K562 (cell line): Measurements from ENCODE around the gene ALG1. TPM values are rescaled to one million over a fixed set of nuclear protein-coding genes. Genes with fewer than 3 reads are reported as not detected.
A peak's percentile ranks its signal among the peaks of the same experiment; 100 is the strongest.
"Not testable (repeated sequence)": the region's sequence is repeated elsewhere in the genome, so short reads cannot be mapped to it uniquely, and the experiment has no call there.

ENCODE experiments used
- ATAC-seq: fragments of 200-7000 bp; cut with Tn5 transposase; 3 replicates; pipeline ENCODE4 v1.9.1; 2020; ENCODE audit warnings: moderate library complexity
- BruUV-seq: library from RNA; stranded (reverse); fragments of 400-500 nt; replicated peaks from 2 replicates; lab custom pipeline; 2021; lab: Mats Ljungman, UMichigan
- CTCF ChIA-PET: fragments of 300-600 bp; formaldehyde crosslinking; extraction: SDS; loops from one replicate; lab custom pipeline; 2021; ENCODE audit warnings: low intra/inter-chr PET ratio; lab: Yijun Ruan, JAX
- POLR2A ChIA-PET: fragments of 300-600, 350-650 bp; sonication (Branson Sonifier 250); formaldehyde crosslinking; extraction: SDS; loops from one replicate; lab custom pipeline; 2021; ENCODE audit warnings: antibody characterized with exemption, inconsistent platforms; lab: Yijun Ruan, JAX
- DNase-seq, 4 experiments: peaks; one replicate each; pipeline versions ENCODE4 v3.0.0 to v3.0.0-alpha.2; 2011 to 2018; ENCODE audit warnings: low spot score in 3 of 4, mixed read lengths in 3 of 4; ENCODE audit errors: extremely low read depth in 1 of 4
- FAIRE-seq: peaks from 2 replicates; lab custom pipeline; 2011; peaks lifted over from hg19 to GRCh38; lab: Jason Lieb, UNC
- H2AFZ ChIP-seq: 2 replicates; pipeline ENCODE4 v1.6.0; 2011; ENCODE audit warnings: low read depth, low read length, control low read depth, inconsistent platforms
- H3K27ac ChIP-seq: fragments of 200-600 bp; 3 replicates; pipeline ENCODE4 v1.8.0; 2011; ENCODE audit warnings: low read depth, mild to moderate bottlenecking, control low read depth, inconsistent platforms, low read length, moderate library complexity, mixed read lengths; ENCODE audit errors: extremely low read depth
- H3K27me3 ChIP-seq, 2 experiments: fragments of 300-600 bp in 1 of 2; 2 replicates in 1 of 2; 3 replicates in 1 of 2; pipeline versions ENCODE4 v1.6.0 to v1.8.0; 2011; ENCODE audit warnings: inconsistent platforms in 2 of 2, low read length in 2 of 2, mild to moderate bottlenecking in 1 of 2, mixed read lengths in 1 of 2, moderate library complexity in 1 of 2; ENCODE audit not compliant: control insufficient read depth in 2 of 2, insufficient read depth in 2 of 2
- H3K36me3 ChIP-seq: fragments of 300-600 bp; 3 replicates; pipeline ENCODE4 v1.8.0; 2011; ENCODE audit warnings: mild to moderate bottlenecking, low read length, inconsistent platforms; ENCODE audit not compliant: control insufficient read depth, insufficient read depth
- H3K4me1 ChIP-seq, 2 experiments: fragments of 200-600 bp in 1 of 2; replicated peaks in 1 of 2; 2 replicates in 1 of 2; 3 replicates in 1 of 2; pipeline versions ENCODE4 v1.5.1 to v1.8.0; 2011; ENCODE audit warnings: inconsistent platforms in 2 of 2, low read length in 2 of 2, mild to moderate bottlenecking in 1 of 2, mixed read lengths in 1 of 2, moderate library complexity in 1 of 2; ENCODE audit not compliant: control insufficient read depth in 2 of 2, insufficient read depth in 2 of 2
- H3K4me2 ChIP-seq: 2 replicates; pipeline ENCODE4 v1.6.1; 2011; ENCODE audit warnings: low read length, control low read depth, inconsistent platforms, mixed read lengths; ENCODE audit not compliant: insufficient read depth
- H3K4me3 ChIP-seq: fragments of 200-600 bp; sonication (generic), shearing (Covaris generic); 2 replicates; pipeline ENCODE4 v1.5.1; 2016; ENCODE audit warnings: control low read depth, inconsistent platforms
- H3K79me2 ChIP-seq: fragments of 200-600 bp; 3 replicates; pipeline ENCODE4 v1.8.0; 2011; ENCODE audit warnings: low read length, inconsistent platforms; ENCODE audit not compliant: control insufficient read depth, insufficient read depth
- H3K9ac ChIP-seq, 2 experiments: 2 replicates each; pipeline versions ENCODE4 v1.6.0 to v1.6.1; 2011; ENCODE audit warnings: low read depth in 2 of 2, low read length in 2 of 2, control low read depth in 1 of 2, inconsistent platforms in 1 of 2, mild to moderate bottlenecking in 1 of 2, mixed read lengths in 1 of 2; ENCODE audit not compliant: insufficient read depth in 1 of 2
- H3K9me1 ChIP-seq: one replicate; pipeline ENCODE4 v1.6.0; 2011; ENCODE audit warnings: inconsistent platforms, mild to moderate bottlenecking, low read length, moderate library complexity; ENCODE audit not compliant: control insufficient read depth, insufficient read depth
- H3K9me3 ChIP-seq: replicated peaks from 2 replicates; pipeline ENCODE4 v1.5.1; 2011; ENCODE audit warnings: low read depth, low read length, inconsistent platforms; ENCODE audit not compliant: control insufficient read depth, insufficient read depth
- H4K20me1 ChIP-seq: replicated peaks from 2 replicates; pipeline ENCODE4 v1.6.1; 2011; ENCODE audit warnings: low read length, inconsistent platforms, mixed read lengths; ENCODE audit not compliant: control insufficient read depth, insufficient read depth
- ADNP ChIP-seq: fragments of 200-800 bp; sonication (Bioruptor generic); IDR thresholded peaks from 2 replicates; pipeline ENCODE4 v1.6.1; 2016; ENCODE audit warnings: missing genetic modification characterization, missing compliant biosample characterization
- ARID1B ChIP-seq: fragments of 450-650 bp; IDR thresholded peaks from 2 replicates; pipeline ENCODE4 v1.6.1; 2016; ENCODE audit warnings: antibody characterized with exemption, mild to moderate bottlenecking, inconsistent platforms
- ATF1 ChIP-seq, 2 experiments: fragments of 450-650 bp in 1 of 2; IDR thresholded peaks; 2 replicates each; pipeline ENCODE4 v1.6.1; 2016; ENCODE audit warnings: missing compliant biosample characterization in 1 of 2, missing genetic modification characterization in 1 of 2
- CBFA2T3 ChIP-seq: fragments of 450-650 bp; IDR thresholded peaks from 2 replicates; pipeline ENCODE4 v1.6.1; 2017
- CXXC5 ChIP-seq: fragments of 250-450 bp; sonication (Bioruptor Pico); IDR thresholded peaks from 2 replicates; pipeline ENCODE4 v1.8.0; 2022; ENCODE audit warnings: inconsistent platforms, mild to moderate bottlenecking, moderate library complexity
- EP400 ChIP-seq: fragments of 450-650 bp; IDR thresholded peaks from 2 replicates; pipeline ENCODE4 v1.6.1; 2017; ENCODE audit warnings: antibody characterized with exemption, mild to moderate bottlenecking, moderate library complexity
- HDAC3 ChIP-seq: fragments of 450-650 bp; IDR thresholded peaks from 2 replicates; pipeline ENCODE4 v1.6.1; 2018; ENCODE audit warnings: borderline replicate concordance, mild to moderate bottlenecking, moderate library complexity; ENCODE audit not compliant: partially characterized antibody
- RBM25 ChIP-seq: fragments of 200-400 bp; formaldehyde crosslinking; IDR thresholded peaks from 2 replicates; pipeline ENCODE4 v1.6.1; 2018; ENCODE audit warnings: low read length, low read depth, moderate library complexity; ENCODE audit not compliant: severe bottlenecking
- RCOR1 ChIP-seq, 2 experiments: IDR thresholded peaks; 2 replicates each; pipeline ENCODE4 v1.6.1; 2012; ENCODE audit warnings: low read depth in 2 of 2, low read length in 2 of 2, borderline replicate concordance in 1 of 2, improper control_type of control experiment in 1 of 2
- SMAD4 ChIP-seq: fragments of 250-450 bp; sonication (Bioruptor Pico); conservative IDR thresholded peaks from 2 replicates; pipeline ENCODE4 v1.8.0; 2021; ENCODE audit warnings: inconsistent platforms, mild to moderate bottlenecking, moderate library complexity
- SMARCA4 ChIP-seq: fragments of 450-650 bp; IDR thresholded peaks from 2 replicates; pipeline ENCODE4 v1.6.1; 2016
- SMARCE1 ChIP-seq: fragments of 450-650 bp; IDR thresholded peaks from 2 replicates; pipeline ENCODE4 v1.7.1; 2016; ENCODE audit warnings: mild to moderate bottlenecking
- TAL1 ChIP-seq: fragments of 450-650 bp; IDR thresholded peaks from 2 replicates; pipeline ENCODE4 v1.6.1; 2016; ENCODE audit warnings: mild to moderate bottlenecking
- TBL1XR1 ChIP-seq, 2 experiments: IDR thresholded peaks; 2 replicates each; pipeline ENCODE4 v1.6.1; 2012; ENCODE audit warnings: improper control_type of control experiment in 2 of 2, low read length in 2 of 2, mild to moderate bottlenecking in 1 of 2
- TEAD1 ChIP-seq, 2 experiments: fragments of 450-650 bp in 1 of 2; sonication (generic) in 1 of 2; formaldehyde crosslinking; IDR thresholded peaks; 2 replicates each; pipeline versions ENCODE4 v1.4.0 to v1.8.0; 2020 to 2022; ENCODE audit warnings: mild to moderate bottlenecking in 2 of 2, missing genetic modification reagents in 1 of 2
- WGBS: fragments of 100-300 bp; shearing (Covaris generic); methylation state at CpG from one replicate; pipeline ENCODE4 v1.1.6; 2016; ENCODE audit warnings: low coverage, mixed read lengths; ENCODE audit not compliant: insufficient coverage; ENCODE audit errors: missing lambda C conversion rate; 5-methylcytosine and 5-hydroxymethylcytosine counted together
- in situ Hi-C: fragments of 300-500 bp; cut with MboI; formaldehyde crosslinking; loops from 4 replicates; pipeline ENCODE4 v1.15.0; 2018; ENCODE audit warnings: inconsistent platforms, mixed read lengths
- intact Hi-C: fragments of 100-400 bp; cut with micrococcal nuclease; formaldehyde crosslinking; loops from 2 replicates; pipeline ENCODE4 v1.14.2; 2022
- polyA plus RNA-seq, 8 experiments: library from polyadenylated mRNA; depleted of rRNA in 4 of 8; stranded (reverse) in 5 of 8; unstranded in 3 of 8; fragments of >200 nt; fragmentation: Nextera tagmentation in 2 of 8; fragmentation: Illumina TruSeq in 1 of 8; extraction: Ambion mirVana in 2 of 8; extraction: Trizol in 1 of 8; gene quantifications; 2 replicates each; pipeline versions ENCODE4 v1.2.1 to v1.2.3, GENCODE V29; 2011 to 2014; ENCODE audit warnings: inconsistent platforms in 1 of 8, missing spikeins in 1 of 8
- total RNA-seq, 7 experiments: library from RNA; depleted of rRNA in 6 of 7; stranded (reverse); fragments of >200 nt in 6 of 7; fragmentation: Illumina TruSeq in 2 of 7; extraction: Trizol in 2 of 7; gene quantifications; 2 replicates each; pipeline versions ENCODE4 v1.2.1 to v1.2.3, GENCODE V29; 2011 to 2021; ENCODE audit warnings: low replicate concordance in 1 of 7
- TF ChIP-seq, protein P1 (sequence below): fragments of 450-650 bp; IDR thresholded peaks from 2 replicates; pipeline ENCODE4 v1.6.1; 2016
- TF ChIP-seq, protein P2 (sequence below), 2 experiments: fragments of 450-650 bp; IDR thresholded peaks; 2 replicates each; pipeline ENCODE4 v1.6.1; 2016
- TF ChIP-seq, protein P3 (sequence below): sonication (generic); formaldehyde crosslinking; IDR thresholded peaks from 2 replicates; pipeline ENCODE4 v1.8.0; 2022; ENCODE audit warnings: missing genetic modification reagents, mild to moderate bottlenecking, moderate library complexity, borderline replicate concordance

The ALG1 gene
- total and polyA plus RNA-seq, 9 of the 15 experiments (the other 6 are each of a cell fraction or from before 2014, with no cell fraction given): 1.1 to 26.4 (median 18.3) TPM

DNA sequence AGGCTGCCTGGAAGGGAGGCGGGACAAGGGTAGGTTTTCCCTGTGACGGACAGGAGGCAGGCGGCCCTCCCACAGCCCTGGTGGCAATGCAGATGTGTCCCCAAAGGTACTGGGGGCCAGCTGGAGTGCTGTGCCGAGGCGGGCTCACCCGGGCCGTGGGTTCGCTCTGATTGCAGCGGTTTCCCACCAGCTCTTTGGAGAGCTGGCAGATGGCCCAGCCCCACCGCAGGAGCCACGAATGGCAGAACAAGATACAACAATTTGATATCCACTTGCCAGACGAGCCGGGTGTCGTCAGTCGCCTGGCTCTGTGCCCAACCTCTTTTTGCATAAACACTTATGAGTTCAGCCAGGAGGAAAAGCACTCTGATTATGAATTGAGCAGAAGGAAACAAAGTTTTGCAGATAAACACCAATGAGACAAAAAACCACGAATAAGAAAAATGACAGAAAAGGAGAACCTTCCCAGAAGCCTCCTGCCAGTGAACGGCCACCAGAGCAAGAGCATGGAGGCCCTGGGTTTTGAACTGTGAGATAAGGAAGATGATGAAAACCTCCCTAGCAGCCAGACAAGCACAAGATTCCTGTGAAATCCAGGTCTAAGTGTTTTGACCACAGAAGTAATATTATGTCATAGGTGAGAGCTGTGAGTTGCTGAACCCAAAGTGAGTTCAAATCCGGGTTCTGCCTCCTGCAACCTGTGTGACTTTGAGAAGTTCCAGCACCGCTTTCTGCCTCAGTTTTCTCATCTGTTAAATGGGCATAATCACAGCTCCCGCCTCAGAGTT lies 45.9 kb downstream of the ALG1 start:
- BruUV-seq; H3K4me3 ChIP-seq; H3K27ac ChIP-seq; H3K4me2 ChIP-seq; H3K9me3 ChIP-seq; POLR2A ChIA-PET; in situ Hi-C loops; FAIRE-seq; H3K36me3 ChIP-seq; H4K20me1 ChIP-seq; ATAC-seq; H3K9me1 ChIP-seq; H3K79me2 ChIP-seq; CTCF ChIA-PET; intact Hi-C loops; H2AFZ ChIP-seq; H3K9ac ChIP-seq; H3K4me1 ChIP-seq; TF ChIP-seq ATF1 (CRISPR knock-in tag; IDR thresholded peaks at IDR 0.05): not testable (repeated sequence)
- DNase-seq: peak; percentile 7 to 57 (median 14)
- peaks cover 7 to 22% of the 10 kb centered on the region in 2 experiments; a peak in 3 of 5 replicates for H3K27me3 ChIP-seq
- WGBS: 1% methylated on average over 20 of the region's 20 CpGs
- peak; percentile 52; the same call in 1 of the 2 replicates for TF ChIP-seq SMARCA4
- 0 out of 2 replicates have a peak, but pooled peaks have one; percentile 32 for TF ChIP-seq ADNP (tag)
- TF ChIP-seq SMAD4 (CRISPR knock-in tag): peak; percentile 85
- peak; percentile 34; the same call in 1 of the 2 replicates for TF ChIP-seq EP400
- TF ChIP-seq TBL1XR1 (IDR thresholded peaks at IDR 0.05; ENCODE audit: low read length in 2 of 2): peak in 1 of 2 experiments; percentile 17; a peak in 1 of 4 replicates
- peak; percentile 63 for TF ChIP-seq ARID1B
- peak; percentile 38; the same call in 1 of the 2 replicates for TF ChIP-seq CXXC5 (CRISPR knock-in tag)
- TF ChIP-seq CBFA2T3: peak; percentile 70
- peak; percentile 65 for TF ChIP-seq ATF1 (tag; IDR thresholded peaks at IDR 0.05)
- 0 out of 2 replicates have a peak, but pooled peaks have one; percentile 49 for TF ChIP-seq SMARCE1
- TF ChIP-seq, protein P1, sequence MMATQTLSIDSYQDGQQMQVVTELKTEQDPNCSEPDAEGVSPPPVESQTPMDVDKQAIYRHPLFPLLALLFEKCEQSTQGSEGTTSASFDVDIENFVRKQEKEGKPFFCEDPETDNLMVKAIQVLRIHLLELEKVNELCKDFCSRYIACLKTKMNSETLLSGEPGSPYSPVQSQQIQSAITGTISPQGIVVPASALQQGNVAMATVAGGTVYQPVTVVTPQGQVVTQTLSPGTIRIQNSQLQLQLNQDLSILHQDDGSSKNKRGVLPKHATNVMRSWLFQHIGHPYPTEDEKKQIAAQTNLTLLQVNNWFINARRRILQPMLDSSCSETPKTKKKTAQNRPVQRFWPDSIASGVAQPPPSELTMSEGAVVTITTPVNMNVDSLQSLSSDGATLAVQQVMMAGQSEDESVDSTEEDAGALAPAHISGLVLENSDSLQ: peak; percentile 77; the same call in 1 of the 2 replicates
- peak; percentile 47 for TF ChIP-seq HDAC3
- TF ChIP-seq RCOR1 (IDR thresholded peaks at IDR 0.05; ENCODE audit: borderline replicate concordance in 1 of 2, low read depth in 2 of 2, low read length in 2 of 2): peak; percentile 29 to 87; a peak in 3 of 4 replicates
- TF ChIP-seq, protein P2, sequence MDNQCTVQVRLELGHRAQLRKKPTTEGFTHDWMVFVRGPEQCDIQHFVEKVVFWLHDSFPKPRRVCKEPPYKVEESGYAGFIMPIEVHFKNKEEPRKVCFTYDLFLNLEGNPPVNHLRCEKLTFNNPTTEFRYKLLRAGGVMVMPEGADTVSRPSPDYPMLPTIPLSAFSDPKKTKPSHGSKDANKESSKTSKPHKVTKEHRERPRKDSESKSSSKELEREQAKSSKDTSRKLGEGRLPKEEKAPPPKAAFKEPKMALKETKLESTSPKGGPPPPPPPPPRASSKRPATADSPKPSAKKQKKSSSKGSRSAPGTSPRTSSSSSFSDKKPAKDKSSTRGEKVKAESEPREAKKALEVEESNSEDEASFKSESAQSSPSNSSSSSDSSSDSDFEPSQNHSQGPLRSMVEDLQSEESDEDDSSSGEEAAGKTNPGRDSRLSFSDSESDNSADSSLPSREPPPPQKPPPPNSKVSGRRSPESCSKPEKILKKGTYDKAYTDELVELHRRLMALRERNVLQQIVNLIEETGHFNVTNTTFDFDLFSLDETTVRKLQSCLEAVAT (IDR thresholded peaks at IDR 0.05): peak in 1 of 2 experiments; percentile 36; a peak in 1 of 4 replicates
- peak; percentile 88 for TF ChIP-seq RBM25
- peak; percentile 58 for TF ChIP-seq TAL1
- peak in 1 of 2 experiments; percentile 73; a peak in 1 of 4 replicates for TF ChIP-seq TEAD1 (CRISPR knock-in tag; IDR thresholded peaks at IDR 0.05)
- TF ChIP-seq, protein P3, sequence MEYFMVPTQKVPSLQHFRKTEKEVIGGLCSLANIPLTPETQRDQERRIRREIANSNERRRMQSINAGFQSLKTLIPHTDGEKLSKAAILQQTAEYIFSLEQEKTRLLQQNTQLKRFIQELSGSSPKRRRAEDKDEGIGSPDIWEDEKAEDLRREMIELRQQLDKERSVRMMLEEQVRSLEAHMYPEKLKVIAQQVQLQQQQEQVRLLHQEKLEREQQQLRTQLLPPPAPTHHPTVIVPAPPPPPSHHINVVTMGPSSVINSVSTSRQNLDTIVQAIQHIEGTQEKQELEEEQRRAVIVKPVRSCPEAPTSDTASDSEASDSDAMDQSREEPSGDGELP (CRISPR knock-in tag): peak; percentile 52; the same call in 1 of the 2 replicates
